HG03108 (cell line): Measurements from ENCODE around the gene HSPA4L.

Source experiments
- ATAC-seq: cut with Tn5 transposase; IDR thresholded peaks from one replicate; pipeline ENCODE4 v1.9.1; 2021; ENCODE audit warnings: moderate library complexity; ENCODE audit not compliant: unreplicated experiment

Gene HSPA4L

DNA sequence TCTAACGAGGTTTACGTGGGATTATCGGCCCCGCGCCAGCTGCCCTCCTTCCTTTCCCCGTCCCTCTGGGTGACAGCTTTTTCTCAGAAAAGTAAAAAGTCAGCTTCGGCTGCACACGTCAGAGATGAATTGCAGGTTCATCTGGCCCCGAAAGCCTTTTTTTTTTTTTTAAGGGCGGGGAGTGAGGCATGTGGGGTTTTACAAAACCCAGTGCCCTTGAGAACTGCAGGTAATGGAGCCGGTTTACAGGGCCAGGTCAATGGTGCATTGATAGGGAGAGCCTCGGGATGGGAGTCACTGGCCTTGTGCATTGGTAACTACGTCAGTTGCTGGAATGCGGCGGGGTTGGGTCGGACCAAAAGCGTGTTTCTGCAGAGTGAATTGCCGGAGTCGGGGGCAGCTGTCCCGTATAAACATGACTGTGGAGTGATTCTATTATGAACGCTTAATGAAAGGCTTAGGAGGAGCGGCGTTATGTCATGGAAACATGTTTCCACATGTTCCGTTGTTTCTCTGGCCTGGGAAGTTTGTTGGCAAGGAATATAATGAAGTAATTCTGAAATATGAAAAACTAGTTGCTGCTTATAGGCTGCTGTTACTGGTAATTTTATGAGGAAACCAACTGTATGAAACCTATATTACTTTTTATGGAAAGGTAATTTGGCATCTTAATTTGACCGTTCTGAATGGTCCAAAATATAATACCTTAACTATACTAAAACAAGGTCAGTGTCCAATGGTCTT, 1.1 kb downstream of the HSPA4L start:
- peak; percentile 3 for ATAC-seq

DNA sequence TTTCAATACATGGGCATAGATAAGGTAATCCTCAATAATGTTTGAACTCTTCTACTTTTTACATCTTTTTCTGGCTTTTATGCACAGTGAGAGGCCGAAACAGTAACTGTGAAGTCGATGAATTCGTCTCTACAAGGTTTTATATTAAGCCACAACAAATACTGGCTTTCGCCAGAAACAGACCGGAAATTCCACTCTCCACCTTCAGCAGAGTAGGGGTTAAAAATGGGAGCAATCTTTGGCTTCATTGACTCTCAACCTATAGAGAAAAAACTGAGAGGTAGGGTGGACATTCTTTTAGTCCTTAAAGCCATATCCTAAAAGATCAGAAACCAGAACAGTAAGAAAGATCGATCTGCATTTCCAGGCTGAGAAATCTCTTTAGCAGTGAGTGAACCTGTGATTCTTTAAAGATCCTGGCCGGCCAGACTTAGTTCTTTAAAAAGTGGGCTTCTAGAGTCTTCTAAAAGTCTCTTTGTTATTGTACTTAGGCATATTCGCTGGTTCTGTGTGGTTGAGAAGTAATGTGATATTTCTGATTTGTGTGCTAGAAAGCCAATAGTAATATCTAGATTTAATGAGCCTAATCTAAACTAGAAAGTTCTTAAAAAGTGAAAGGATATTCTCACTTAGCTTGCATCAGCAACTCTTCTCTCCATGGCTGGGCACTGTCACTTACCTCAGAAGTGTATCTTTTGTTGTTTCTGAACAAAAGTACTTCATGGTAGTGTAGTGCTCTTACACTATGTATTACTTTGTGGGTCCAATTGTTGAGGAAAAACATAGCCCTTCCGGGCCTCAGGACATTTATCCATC, 2.0 kb downstream of the HSPA4L start:
- no peak for ATAC-seq

DNA sequence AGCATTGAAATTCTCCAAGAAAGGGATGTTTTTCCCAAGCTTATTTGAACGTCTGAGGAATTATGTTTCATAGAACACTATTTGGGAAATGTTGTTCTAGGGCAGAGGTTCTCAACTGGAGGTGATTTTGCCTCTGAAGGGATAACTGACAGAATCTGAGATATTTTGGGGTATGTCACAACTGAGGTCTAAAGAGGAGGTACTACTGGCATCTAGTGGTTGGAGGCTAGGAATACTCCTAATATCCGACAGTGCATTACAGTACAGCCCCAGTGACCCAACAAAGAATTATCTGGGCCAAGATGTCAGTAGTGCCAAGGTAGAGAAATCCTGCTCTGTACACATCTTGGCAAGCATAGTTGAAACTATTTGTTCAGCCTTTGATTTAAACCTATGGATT, 6.4 kb downstream of the HSPA4L start:
- ATAC-seq: no peak

- ATAC-seq: no peak
These were observed 9.3 kb downstream of the HSPA4L start for GRCh38 chr4:127791391-127791790.

- ATAC-seq: no peak
These were observed 11.4 kb downstream of the HSPA4L start for GRCh38 chr4:127793528-127793927.

DNA sequence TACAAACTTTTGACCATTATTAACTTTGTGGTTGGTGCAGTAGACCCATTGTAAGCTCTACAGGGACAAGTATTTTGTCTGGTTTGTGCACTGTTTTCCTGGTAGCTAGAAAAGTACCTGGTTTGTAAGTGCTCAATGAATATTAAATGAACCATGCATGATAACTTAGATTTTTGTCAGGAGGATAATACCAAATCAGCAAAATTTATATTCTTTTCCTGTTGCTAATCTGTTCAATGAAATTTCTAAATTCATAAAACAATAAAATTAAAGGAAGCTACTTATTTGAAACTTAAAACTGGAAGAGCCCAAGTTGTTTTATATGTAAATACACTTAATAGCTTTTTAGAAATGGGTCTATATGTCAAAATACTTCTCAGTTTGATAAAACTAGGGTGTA, 17.6 kb downstream of the HSPA4L start:
- no peak for ATAC-seq

DNA sequence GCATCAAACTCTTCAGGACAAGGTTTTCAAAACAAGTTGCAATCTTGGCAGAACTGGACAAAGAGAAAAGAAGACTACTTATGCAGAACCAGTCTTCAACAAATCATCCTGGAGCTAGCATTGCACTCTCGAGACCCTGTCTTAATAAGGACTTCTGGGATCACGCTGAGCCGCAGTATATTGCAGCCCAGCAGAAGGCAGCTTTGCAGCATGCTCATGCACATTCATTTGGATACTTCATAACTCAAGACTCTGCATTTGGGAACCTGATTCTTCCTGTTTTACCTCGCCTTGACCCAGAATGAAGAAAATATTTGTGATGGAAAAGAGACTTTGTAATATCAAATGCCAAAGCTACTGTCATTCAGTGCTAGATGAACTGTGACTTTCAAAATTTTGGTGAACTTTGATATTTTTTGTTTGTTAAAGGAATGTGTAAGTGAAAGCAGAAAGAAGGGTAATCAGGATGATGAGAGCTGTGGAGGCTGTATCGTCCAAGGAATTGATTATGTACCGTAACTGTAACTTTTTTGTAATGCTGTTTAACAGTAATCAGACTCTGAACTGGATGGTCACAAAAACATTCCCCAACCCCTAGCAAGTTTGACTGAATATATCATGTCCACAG, 27.2 kb downstream of the HSPA4L start:
- no peak for ATAC-seq

- no peak for ATAC-seq
These were observed 28.4 kb downstream of the HSPA4L start for GRCh38 chr4:127810551-127810950.

GRCh38 chr4:127822430-127822829, 40.3 kb downstream of the HSPA4L start:
- no peak for ATAC-seq

DNA sequence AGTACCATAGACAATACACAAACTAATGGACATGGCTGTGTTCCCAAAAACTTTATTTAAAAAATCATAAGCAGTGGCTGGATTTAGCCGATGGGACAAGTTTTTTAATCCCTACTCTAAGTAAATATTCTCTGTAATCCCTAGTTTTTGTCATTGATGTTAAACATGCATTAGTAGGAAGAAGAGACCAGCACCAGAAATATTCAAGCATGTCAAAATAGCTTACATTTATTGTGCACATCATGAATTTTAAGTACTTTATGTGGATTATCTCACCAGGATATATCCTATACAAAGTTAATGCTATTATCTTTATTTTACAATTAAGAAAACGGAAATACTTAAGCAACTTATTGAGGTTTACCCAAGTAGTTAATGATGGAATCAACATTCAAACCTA, 46.0 kb downstream of the HSPA4L start:
- ATAC-seq: no peak

GRCh38 chr4:127829014-127829413, 46.9 kb downstream of the HSPA4L start:
- peak; percentile 91 for ATAC-seq

DNA sequence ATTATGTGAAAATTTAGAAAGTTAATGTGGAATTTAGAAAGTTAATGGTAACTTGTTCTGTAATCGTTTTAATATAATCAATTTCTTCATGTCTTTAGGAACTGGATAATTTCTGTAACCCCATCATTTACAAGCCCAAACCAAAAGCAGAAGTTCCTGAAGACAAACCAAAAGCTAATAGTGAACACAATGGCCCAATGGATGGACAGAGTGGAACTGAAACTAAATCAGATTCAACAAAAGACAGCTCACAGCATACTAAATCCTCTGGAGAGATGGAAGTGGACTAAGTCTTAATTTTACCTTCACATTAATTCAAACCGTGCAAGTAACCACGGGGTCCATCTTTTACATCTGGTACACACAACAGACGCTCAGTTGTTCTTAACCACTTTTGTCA, 50.5 kb downstream of the HSPA4L start:
- peak; percentile 47 for ATAC-seq

GRCh38 chr4:127843704-127844600, 61.8 kb downstream of the HSPA4L start:
- ATAC-seq: no peak

GRCh38 chr4:127844601-127845116, 62.5 kb downstream of the HSPA4L start:
- ATAC-seq: no peak

DNA sequence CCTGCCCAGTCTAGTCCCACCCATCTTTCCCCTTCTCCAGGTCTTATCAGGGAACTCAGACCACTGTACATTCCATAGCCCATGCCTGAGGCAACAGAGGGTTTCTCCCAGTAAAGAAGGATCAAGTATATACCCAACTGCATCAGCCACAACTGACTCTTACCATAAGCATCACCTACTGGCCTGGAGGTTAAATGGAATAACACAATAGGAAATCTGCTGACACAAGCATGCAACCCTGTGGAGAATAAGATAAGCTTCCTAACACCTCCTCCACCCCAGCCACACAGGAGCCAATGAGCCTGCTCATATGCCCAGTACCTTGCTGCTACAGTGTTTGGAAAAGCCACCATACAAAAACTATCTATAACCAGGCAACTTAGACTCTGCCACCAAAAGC, 63.9 kb downstream of the HSPA4L start:
- ATAC-seq: no peak

GRCh38 chr4:127846765-127847164, 64.6 kb downstream of the HSPA4L start:
- no peak for ATAC-seq

DNA sequence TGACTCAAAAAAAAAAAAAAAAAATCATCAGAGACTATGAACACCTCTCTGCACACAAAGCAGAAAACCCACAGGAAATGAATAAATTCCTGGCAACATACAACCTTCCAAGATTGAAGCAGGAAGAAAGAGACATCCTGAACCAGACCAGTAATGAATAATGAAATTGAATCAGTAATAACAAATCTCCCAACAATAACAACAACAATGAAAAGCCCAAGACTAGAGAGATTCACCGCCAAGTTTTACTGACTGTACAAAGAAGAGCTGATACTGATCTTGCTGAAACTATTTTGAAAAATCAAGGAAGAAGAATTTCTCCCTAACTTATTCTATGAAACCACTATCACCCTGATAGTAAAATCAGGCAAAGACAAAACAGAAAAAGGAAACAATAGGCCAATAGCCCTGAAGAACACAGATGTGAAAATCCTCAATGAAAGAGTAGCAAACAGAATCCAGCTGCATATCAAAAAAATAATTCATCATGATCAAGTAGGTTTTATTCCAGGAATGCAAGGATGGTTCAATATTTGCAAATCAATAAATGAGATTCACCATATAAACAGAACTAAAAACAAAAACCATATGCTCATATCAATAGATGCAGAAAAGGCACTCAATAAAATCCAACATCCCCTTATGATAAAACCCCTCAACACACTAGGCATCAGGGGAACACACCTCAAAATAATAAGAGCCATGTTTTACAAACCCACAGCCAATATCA, 67.5 kb downstream of the HSPA4L start:
- no peak for ATAC-seq

DNA sequence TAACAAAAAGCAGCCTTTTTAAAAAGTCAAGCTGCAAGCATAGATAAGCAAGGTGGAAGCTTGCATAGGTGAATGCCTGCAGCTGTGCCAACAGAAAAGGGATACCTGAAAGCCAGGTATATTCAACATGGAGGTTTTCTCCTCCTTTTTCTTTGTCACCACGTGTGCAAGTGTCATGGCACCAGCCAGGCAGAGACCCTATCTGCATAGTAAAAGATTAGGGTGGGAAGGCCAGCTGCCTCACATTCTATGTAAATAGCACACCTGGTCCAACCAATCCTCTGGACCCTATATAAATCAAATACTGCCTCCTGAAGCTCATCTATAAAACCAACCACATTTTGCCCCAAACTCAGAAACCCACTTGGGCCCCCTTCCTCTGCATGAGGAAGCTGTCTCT, 70.5 kb downstream of the HSPA4L start:
- ATAC-seq: no peak

GRCh38 chr4:127856196-127856812, 74.2 kb downstream of the HSPA4L start:
- peak; percentile 12 for ATAC-seq
